ENCODE data around the gene MCC.

GRCh38 chr5:113219695-113220094 is 268.6 kb downstream of the MCC start:
- TF ChIP-seq POLR2AphosphoS5 (IDR thresholded peaks at IDR 0.05; ENCODE audit: low read depth, low read length) (no peak), TAF1 (IDR thresholded peaks at IDR 0.05; ENCODE audit: borderline replicate concordance, insufficient read depth, low read length) (no peak), SIN3A (IDR thresholded peaks at IDR 0.05; ENCODE audit: borderline replicate concordance, insufficient read depth, low read length) (no peak), FOXP2 (optimal IDR thresholded peaks at IDR 0.05; ENCODE audit: borderline replicate concordance, extremely low read depth, extremely low read length, insufficient read depth) (no peak), REST (IDR thresholded peaks at IDR 0.05; ENCODE audit: insufficient read depth in 1 of 2, low read depth in 2 of 2, low read length in 2 of 2) (no peak)
